Gastroesophageal sphincter (tissue), 3 donors: ENCODE results near the gene CHST11.

Experiments
- EP300 ChIP-seq: sonication (generic); formaldehyde crosslinking; IDR thresholded peaks from one replicate; pipeline ENCODE4 v1.6.1; 2017; ENCODE audit warnings: antibody characterized with exemption, mild to moderate bottlenecking
- POLR2A ChIP-seq, 2 donors: fragments of 450-650 bp; IDR thresholded peaks; one replicate each; pipeline ENCODE4 v1.6.1; 2017; ENCODE audit warnings: antibody characterized with exemption in 2 of 2, mild to moderate bottlenecking in 2 of 2, moderate library complexity in 1 of 2
- POLR2AphosphoS5 ChIP-seq: sonication (generic); formaldehyde crosslinking; IDR thresholded peaks from one replicate; pipeline ENCODE4 v1.6.1; 2017; ENCODE audit warnings: antibody characterized with exemption
- TF ChIP-seq, protein P1 (sequence below), 4 experiments: fragments of 200-600 bp in 2 of 4; fragments of 450-650 bp in 2 of 4; sonication (generic) in 1 of 4; IDR thresholded peaks; one replicate each; pipeline ENCODE4 v1.5.1; 2017 to 2019; ENCODE audit warnings: antibody characterized with exemption in 4 of 4, mild to moderate bottlenecking in 2 of 4, moderate library complexity in 2 of 4

DNA sequence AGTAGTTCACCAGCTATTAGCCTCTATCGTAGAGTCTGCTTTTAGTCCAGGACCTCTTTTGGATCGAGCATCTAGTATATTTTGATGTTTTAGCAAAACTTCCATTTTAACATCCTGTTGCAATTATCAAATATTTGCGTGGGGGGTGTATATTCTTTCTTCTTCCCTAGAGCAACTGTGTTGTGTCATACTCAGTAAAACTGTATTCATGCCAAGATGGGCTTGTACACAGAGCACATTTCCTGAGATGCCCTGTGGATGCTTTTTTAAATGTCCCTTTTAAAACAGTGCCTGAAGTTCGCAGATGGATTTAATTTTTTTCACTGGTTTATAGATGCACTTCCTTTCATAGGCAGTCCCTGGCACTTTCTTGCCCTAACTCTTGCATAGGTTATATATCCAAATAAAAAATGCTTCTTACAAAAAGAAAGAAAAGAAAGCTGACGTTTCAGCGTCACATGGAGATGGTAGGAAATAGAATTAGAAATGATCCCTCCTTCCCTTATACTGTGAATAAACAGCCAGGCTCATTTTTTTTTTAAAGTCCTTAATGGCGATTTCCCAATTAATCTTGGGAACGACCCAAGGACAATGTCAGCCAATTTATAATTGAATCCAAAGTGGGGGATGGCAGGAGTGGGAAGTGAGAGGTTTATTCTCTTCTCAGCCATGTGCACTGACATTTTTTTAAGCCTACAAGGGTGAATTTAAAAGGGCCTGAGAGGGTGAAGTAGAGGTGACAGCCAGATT lies 254.4 kb downstream of the CHST11 start:
- TF ChIP-seq POLR2A (IDR thresholded peaks at IDR 0.05): no peak
- TF ChIP-seq, protein P1, sequence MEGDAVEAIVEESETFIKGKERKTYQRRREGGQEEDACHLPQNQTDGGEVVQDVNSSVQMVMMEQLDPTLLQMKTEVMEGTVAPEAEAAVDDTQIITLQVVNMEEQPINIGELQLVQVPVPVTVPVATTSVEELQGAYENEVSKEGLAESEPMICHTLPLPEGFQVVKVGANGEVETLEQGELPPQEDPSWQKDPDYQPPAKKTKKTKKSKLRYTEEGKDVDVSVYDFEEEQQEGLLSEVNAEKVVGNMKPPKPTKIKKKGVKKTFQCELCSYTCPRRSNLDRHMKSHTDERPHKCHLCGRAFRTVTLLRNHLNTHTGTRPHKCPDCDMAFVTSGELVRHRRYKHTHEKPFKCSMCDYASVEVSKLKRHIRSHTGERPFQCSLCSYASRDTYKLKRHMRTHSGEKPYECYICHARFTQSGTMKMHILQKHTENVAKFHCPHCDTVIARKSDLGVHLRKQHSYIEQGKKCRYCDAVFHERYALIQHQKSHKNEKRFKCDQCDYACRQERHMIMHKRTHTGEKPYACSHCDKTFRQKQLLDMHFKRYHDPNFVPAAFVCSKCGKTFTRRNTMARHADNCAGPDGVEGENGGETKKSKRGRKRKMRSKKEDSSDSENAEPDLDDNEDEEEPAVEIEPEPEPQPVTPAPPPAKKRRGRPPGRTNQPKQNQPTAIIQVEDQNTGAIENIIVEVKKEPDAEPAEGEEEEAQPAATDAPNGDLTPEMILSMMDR (IDR thresholded peaks at IDR 0.05): no peak
- TF ChIP-seq EP300: no peak
- peak; percentile 73 for TF ChIP-seq POLR2AphosphoS5
